Right lobe of liver (tissue), 6 donors: ENCODE data around the gene AURKAIP1. TPM values are rescaled to one million over a fixed set of nuclear protein-coding genes. Genes with fewer than 3 reads are reported as not detected.

ENCODE experiments used
- ATAC-seq, 4 donors: fragments of 200-7000 bp; cut with Tn5 transposase; one replicate each; pipeline ENCODE4 v1.9.1; 2020; ENCODE audit warnings: mild to moderate bottlenecking in 4 of 4, moderate library complexity in 4 of 4
- DNase-seq, 3 donors: peaks; one replicate each; pipeline ENCODE4 v3.0.0-alpha.2; 2020
- H3K27ac ChIP-seq, 3 donors: fragments of 200-600 bp; one replicate each; pipeline ENCODE4 v1.8.0; 2022
- H3K27me3 ChIP-seq, 2 donors: fragments of 200-600 bp; one replicate each; pipeline ENCODE4 v1.8.0; 2022
- H3K36me3 ChIP-seq, 4 donors: fragments of 200-600 bp; sonication (generic) in 1 of 4; one replicate each; pipeline versions ENCODE4 v1.5.1 to v1.8.0; 2017 to 2022; ENCODE audit warnings: control low read depth in 1 of 4
- H3K4me1 ChIP-seq, 4 donors: fragments of 200-600 bp; sonication (generic) in 1 of 4; one replicate each; pipeline versions ENCODE4 v1.5.1 to v1.8.0; 2017 to 2022; ENCODE audit warnings: control low read depth in 1 of 4
- H3K4me3 ChIP-seq, 3 donors: fragments of 200-600 bp; one replicate each; pipeline ENCODE4 v1.8.0; 2022
- H3K9me3 ChIP-seq, 4 donors: fragments of 200-600 bp; sonication (generic) in 1 of 4; one replicate each; pipeline versions ENCODE4 v1.5.1 to v1.8.0; 2017 to 2022; ENCODE audit warnings: control low read depth in 1 of 4
- POLR2A ChIP-seq: fragments of 450-650 bp; IDR thresholded peaks from one replicate; pipeline ENCODE4 v1.6.1; 2017; ENCODE audit warnings: antibody characterized with exemption, mild to moderate bottlenecking
- WGBS: methylation state at CpG from one replicate; pipeline ENCODE4 v1.1.6; 2018; ENCODE audit warnings: low coverage, low lambda C conversion rate; ENCODE audit not compliant: insufficient coverage; ENCODE audit errors: missing lambda C conversion rate; 5-methylcytosine and 5-hydroxymethylcytosine counted together
- intact Hi-C, 2 donors: fragments of 100-400 bp; cut with DNase I; formaldehyde crosslinking; loops; one replicate each; pipeline versions ENCODE4 v1.11.2 to v1.14.1; 2022
- total RNA-seq, 6 experiments: library from RNA; depleted of rRNA in 2 of 6; stranded (reverse); fragments of >200 nt in 2 of 6; fragmentation: NEBNext Ultra II Directional in 3 of 6; extraction: Animal tissue kit (Norgen Biotek cat#: 25700) in 3 of 6; gene quantifications; one replicate each; pipeline versions ENCODE4 v1.1.0 to v1.2.4, GENCODE V29; 2016 to 2023
- TF ChIP-seq, protein P1 (sequence below), 4 donors: fragments of 200-600 bp in 3 of 4; fragments of 450-650 bp in 1 of 4; IDR thresholded peaks; one replicate each; pipeline versions ENCODE4 v1.5.1 to v1.8.0; 2016 to 2022; ENCODE audit warnings: antibody characterized with exemption in 4 of 4, mild to moderate bottlenecking in 2 of 4
- donor health status: DM: no; HTN: yes; CAD: no.
- donor health status: DM: no; HTN: no; CAD: no.
- donor health status: DM: no; HTN: no; CAD: no.
- donor health status: DM: no; HTN: yes; CAD: no.
- donor health status: DM: no; HTN: yes; CAD: no.

The AURKAIP1 gene
- total RNA-seq, 6 experiments from 2014 or later: 70.0 to 140 (median 104) TPM

- Histone ChIP-seq H3K36me3 (peaks cover 0 to 63% (median 19%) of the 10 kb centered on the region in 4 donors), H3K9me3 (no peaks in the 10 kb centered on the region), H3K27me3 (no peaks in the 10 kb centered on the region), H3K4me1 (peaks cover 0 to 43% (median 9%) of the 10 kb centered on the region in 4 donors), H3K27ac (peak overlapping the region; percentile 47 to 75 (median 75)), H3K4me3 (peak overlapping the region; percentile 99 to 100 (median 100))
- 0% methylated on average over 2 of the region's 54 CpGs for WGBS
- DNase-seq: no peak
- intact Hi-C loops: no loop called here
- ATAC-seq: no peak
- TF ChIP-seq, protein P1, sequence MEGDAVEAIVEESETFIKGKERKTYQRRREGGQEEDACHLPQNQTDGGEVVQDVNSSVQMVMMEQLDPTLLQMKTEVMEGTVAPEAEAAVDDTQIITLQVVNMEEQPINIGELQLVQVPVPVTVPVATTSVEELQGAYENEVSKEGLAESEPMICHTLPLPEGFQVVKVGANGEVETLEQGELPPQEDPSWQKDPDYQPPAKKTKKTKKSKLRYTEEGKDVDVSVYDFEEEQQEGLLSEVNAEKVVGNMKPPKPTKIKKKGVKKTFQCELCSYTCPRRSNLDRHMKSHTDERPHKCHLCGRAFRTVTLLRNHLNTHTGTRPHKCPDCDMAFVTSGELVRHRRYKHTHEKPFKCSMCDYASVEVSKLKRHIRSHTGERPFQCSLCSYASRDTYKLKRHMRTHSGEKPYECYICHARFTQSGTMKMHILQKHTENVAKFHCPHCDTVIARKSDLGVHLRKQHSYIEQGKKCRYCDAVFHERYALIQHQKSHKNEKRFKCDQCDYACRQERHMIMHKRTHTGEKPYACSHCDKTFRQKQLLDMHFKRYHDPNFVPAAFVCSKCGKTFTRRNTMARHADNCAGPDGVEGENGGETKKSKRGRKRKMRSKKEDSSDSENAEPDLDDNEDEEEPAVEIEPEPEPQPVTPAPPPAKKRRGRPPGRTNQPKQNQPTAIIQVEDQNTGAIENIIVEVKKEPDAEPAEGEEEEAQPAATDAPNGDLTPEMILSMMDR (IDR thresholded peaks at IDR 0.05): no peak
- TF ChIP-seq POLR2A: no peak
These were observed 23.7 kb upstream of the AURKAIP1 start for GRCh38 chr1:1398677-1399186.

- H3K9me3 ChIP-seq: no peaks in the 10 kb centered on the region
- peak overlapping the region; percentile 99 to 100 (median 100) for H3K4me3 ChIP-seq
- no peak overlapping the region for H3K27ac ChIP-seq
- ATAC-seq (no peak), DNase-seq (peak in 1 of 3 donors; percentile 70)
- intact Hi-C loops: no loop called here
- TF ChIP-seq, protein P1 (IDR thresholded peaks at IDR 0.05): no peak
- no peak for TF ChIP-seq POLR2A
- no peaks in the 10 kb centered on the region for H3K27me3 ChIP-seq
- 16% methylated on average over 12 of the region's 19 CpGs for WGBS
- peaks cover 0 to 36% (median 9%) of the 10 kb centered on the region in 4 donors for H3K4me1 ChIP-seq
- H3K36me3 ChIP-seq: peaks cover 0 to 68% (median 24%) of the 10 kb centered on the region in 4 donors
These were observed 23.0 kb upstream of the AURKAIP1 start for GRCh38 chr1:1397839-1398523.

GRCh38 chr1:1395166-1395565 lies 20.2 kb upstream of the AURKAIP1 start:
- TF ChIP-seq POLR2A: no peak
- TF ChIP-seq, protein P1 (IDR thresholded peaks at IDR 0.05): no peak
- Histone ChIP-seq H3K27me3 (no peaks in the 10 kb centered on the region), H3K4me3 (no peak overlapping the region), H3K4me1 (peaks cover 0 to 8% (median 2%) of the 10 kb centered on the region in 4 donors), H3K36me3 (peaks cover 13 to 78% (median 43%) of the 10 kb centered on the region in 4 donors), H3K27ac (no peak overlapping the region), H3K9me3 (no peaks in the 10 kb centered on the region)
- DNase-seq (no peak), ATAC-seq (no peak)
- WGBS: 91% methylated on average over 9 of the region's 11 CpGs
- intact Hi-C loops: no loop called here

- intact Hi-C loops: no loop called here
- H3K4me1 ChIP-seq: peaks cover 0 to 8% (median 2%) of the 10 kb centered on the region in 4 donors
- peaks cover 15 to 89% (median 51%) of the 10 kb centered on the region in 4 donors for H3K36me3 ChIP-seq
- no peaks in the 10 kb centered on the region for H3K9me3 ChIP-seq
- ATAC-seq (no peak), DNase-seq (no peak)
- no peaks in the 10 kb centered on the region for H3K27me3 ChIP-seq
- whole genome bisulfite sequencing: 95% methylated on average over 6 of the region's 7 CpGs
- H3K27ac ChIP-seq: no peak overlapping the region
- no peak for TF ChIP-seq POLR2A
- TF ChIP-seq, protein P1 (IDR thresholded peaks at IDR 0.05): no peak
- H3K4me3 ChIP-seq: no peak overlapping the region
These were observed 19.1 kb upstream of the AURKAIP1 start for GRCh38 chr1:1394116-1394515.
